Kidney capillary endothelial cell (primary cell): ENCODE results near the gene KCNK1.
"Not testable (repeated sequence)": the region's sequence is repeated elsewhere in the genome, so short reads cannot be mapped to it uniquely, and the experiment has no call there.

Experiments used
- DNase-seq: peaks from one replicate; pipeline ENCODE4 v3.0.0-alpha.2; 2018; ENCODE audit warnings: low spot score

KCNK1 gene

DNA sequence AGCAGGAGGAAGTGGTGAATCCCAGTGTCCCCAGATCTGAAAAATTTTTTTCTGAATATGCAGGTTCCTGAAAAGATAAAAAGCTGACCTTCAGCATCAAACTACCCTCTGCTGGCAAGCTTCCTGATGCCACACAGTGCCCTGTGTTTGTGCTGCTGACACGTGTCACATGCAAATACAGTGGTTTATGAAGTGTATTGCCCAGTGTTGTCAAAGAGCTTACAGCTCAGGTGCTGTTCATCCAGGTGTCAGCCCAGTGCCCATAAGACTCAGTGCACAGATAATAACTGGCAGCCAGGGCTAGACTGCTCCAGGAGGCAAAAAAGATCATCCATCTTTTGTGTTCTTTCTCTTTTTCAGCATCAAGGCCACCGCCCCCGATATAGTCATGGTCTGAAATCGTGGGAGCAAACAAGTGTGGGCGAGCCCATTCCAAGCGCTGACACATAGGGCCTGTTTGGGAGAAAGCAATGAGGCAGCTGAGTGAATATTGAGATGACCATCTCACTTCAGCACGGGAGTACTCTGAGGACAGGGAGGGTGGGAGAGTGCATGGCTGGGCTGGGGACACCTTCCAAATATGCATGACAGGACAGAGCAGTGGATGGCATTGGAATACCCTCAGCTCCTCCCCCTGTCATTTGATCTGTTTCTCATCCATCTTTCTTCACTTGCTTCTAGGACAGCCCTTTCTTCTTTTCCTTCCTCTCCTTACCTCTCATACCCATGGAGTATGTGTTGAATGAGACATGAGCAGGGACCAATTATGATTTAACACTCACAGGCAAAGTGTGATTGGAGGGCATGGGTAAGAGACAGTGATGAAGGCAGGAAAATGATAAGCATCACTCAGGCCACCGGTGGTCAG, 6.4 kb upstream of the KCNK1 start:
- no peak for DNase-seq

DNA sequence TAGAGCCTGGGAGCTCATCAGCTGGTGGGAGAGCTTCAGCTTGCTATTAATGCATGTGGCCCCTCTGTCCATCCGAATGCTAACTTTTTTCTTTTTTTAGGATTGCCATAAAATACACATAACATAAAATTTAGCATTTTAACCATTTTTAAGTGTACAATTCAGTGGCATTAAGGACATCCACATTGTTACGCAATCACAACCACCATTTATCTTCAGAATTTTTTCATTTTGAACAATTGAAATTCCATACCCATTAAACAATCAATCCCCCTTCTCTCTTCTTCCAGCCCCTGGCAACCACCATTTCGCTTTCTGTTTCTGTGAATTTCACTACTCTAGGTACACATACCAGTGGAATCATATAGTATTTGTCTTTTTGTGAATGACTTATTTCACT, 4.9 kb upstream of the KCNK1 start:
- no peak for DNase-seq

DNA sequence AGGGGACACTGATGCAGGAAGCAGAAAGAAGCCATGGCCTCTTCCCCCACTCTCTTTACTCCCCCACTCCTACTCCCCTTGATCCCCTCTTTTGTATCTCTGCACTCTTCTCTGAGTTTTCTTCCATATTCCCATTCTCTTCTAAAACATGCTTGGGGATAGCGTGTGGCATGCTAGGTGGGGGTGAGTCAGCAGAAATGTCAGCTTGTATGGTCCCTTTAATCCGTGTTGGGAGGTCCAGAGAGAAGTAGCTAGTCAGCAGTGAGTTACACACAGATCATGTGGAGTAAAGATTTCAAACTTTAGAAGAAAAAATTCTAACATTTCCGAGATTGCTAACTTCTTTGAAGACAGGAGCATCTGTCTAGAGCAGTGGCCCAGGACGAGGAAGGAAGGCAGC, 4.0 kb upstream of the KCNK1 start:
- DNase-seq, result no peak

DNA sequence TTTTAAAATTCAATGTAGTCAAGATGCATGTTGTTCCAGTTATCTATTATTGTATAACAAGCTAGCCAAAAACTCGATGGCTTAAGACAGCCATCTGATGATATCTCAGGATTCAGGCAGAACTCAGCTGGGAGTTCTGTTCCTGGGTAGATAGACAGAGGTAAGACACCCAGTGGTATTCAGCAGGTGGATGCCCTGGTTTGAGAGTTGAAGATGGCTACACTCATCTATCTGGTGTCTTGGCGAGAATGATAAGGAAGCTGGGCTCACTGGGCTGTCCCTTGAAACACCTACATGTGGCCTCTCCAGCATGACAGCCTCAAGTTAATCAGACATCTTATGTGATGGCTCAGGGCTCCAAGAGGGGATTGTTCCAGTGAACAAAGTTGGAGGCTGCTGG, 3.3 kb upstream of the KCNK1 start:
- no peak for DNase-seq

DNA sequence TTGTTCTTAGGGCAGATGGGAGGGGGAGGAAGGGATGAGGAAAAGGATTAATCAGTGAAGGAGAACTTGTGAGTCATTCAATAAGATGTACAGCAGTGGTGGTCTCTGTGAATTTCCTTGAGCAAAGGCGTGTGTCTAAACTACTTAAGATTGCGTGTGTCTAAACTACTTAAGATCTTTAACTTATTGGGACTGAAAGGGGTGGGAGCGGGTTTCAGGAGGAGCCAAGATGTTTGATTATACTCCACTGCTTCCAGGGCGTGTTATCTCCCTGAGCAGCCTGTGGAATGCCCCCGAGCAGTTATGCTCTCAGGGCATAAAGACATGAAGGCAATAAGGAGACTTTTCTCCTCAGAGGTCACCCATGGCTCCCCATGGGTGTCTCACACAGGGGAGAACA, 2.5 kb upstream of the KCNK1 start:
- DNase-seq, result not testable (repeated sequence)

DNA sequence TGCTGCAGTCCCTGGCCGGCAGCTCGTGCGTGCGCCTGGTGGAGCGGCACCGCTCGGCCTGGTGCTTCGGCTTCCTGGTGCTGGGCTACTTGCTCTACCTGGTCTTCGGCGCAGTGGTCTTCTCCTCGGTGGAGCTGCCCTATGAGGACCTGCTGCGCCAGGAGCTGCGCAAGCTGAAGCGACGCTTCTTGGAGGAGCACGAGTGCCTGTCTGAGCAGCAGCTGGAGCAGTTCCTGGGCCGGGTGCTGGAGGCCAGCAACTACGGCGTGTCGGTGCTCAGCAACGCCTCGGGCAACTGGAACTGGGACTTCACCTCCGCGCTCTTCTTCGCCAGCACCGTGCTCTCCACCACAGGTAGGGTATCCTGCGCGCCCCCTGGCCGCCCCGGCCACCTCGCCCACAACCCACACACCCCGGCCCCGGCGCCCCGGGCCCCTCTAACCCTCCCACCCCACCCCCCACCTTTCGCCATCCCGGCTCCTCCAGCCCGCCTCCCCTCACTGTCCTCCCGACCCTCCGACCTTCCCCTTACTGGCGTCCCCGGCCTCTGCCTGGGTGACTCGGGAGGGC, 352 bp downstream of the KCNK1 start:
- DNase-seq, result peak; percentile 29

DNA sequence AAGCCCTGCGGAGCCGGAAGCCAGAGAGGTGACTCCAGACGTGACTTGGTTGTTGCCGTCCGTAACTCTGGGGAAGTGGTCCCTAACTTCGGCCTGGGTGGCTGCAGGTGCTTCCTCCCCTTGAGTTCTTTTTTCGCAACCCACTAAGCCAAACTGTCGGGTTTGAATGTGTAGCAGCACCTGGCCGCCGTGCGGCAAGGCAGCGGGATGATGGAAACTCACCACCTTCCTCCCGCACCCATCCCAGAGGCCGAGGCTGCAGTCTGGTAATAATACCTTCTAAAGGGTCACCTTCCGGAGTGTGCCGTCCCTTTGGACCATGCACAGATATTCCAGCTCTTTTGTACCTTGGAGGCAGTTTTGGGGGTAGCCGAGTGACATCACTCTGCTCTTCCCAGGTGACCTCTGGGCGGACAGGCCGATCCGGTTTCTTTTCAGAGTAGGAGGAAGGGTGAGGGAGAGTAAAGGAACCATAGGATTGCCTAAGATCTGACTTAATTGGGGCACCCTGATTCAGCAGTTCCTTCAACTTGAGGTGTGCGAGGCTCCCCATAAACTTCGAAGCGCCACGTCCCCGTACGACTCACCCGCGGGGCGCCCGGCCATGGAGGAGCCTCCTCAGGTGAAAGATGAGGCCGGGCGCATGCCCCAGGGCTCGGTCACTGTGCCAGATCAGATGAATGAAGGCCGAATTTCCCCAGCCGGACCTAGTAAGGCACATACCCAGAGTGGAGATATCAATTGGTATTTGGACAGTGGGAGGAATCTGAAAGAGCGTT, 1.0 kb downstream of the KCNK1 start:
- DNase-seq, result no peak

DNA sequence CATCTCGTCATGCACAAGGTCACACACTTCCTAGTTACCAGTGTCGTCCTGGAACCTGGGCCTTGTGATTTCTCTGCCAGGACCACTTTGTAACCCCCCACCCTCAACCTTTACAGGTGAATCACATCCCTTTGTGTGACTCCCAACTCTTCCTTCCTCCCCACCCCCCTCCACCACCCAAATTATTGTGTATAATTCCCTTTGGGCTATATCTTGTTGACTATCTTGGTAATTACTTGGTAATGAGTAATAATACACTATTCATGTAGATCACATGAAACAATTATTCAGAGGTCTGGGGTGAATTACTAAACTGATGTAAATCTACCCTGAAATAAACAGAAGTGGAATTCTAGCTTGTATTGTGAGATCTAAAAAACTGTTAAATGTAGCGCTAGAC, 1.7 kb downstream of the KCNK1 start:
- no peak for DNase-seq

DNA sequence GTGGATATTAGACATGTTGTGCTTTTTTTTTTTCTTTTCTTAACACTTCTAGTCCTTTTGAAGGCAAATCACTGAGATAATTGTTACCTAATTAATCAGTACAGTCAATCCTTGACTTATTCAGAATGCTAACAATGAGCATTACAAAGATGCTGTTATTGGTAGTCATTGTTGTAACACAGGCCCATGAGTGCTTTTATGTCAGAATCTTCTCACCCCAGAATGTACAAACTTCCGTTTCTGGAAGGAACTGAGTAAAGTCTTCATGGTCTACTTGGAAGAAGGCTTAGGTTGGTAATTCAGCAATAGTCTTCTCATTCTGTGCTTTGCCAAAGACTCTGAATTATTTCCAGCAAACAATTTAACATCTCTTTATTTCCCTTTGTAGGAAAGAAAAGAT, 3.1 kb downstream of the KCNK1 start:
- DNase-seq, result no peak

DNA sequence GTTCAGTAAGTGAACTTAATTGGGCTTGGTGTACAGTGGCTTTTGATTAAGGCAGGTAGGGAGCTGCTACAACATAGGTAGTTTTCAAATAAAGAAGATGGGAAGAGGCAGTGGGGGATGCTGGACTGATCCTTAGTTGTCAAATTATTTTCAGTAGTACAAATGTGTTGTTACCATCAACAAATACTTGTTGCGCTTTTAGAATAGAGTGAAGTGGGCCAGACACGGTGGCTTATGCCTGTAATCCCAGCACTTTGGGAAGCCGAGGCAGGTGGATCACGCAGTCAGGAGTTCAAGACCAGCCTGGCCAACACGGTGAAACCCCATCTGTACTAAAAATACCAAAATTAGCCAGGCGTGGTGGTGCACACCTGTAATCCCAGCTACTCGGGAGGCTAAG, 5.5 kb downstream of the KCNK1 start:
- DNase-seq, result not testable (repeated sequence)

DNA sequence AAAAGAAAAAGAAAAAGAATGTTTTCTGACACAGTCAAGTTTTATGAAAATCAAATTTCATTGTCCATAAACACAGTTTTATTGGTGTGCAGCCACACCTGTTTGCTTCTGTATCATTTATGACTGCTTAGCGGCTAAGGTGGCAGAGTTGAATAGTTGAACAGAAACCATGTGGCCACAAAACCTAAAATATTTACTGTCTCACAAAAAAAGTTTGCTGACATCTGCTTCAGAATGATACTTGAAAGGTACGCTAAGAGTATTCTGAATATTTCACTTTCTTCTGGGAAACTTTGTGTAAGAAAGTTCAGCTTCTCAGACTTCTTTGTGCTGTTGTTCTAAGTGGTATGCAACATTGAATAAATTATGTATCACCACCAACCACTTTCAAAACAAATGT, 6.2 kb downstream of the KCNK1 start:
- DNase-seq, result no peak

DNA sequence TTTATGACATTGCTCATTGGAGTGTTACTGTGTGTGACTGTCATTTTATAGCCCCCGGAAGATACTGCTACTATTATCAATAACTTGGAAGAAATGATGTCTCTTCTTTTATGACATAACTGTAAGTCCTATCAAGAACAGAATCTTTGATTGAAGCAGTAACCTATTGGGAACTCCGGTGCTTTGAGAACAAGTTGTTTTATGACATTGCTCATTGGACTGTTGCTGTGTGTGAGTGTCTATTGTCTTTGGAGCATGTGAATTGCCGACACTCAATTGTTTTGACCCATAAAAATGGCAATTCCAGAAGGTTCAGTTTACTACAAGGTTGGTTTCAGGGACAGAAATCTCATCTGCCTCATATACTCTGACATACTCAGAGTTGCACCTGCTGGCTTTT, 8.0 kb downstream of the KCNK1 start:
- DNase-seq, result no peak

DNA sequence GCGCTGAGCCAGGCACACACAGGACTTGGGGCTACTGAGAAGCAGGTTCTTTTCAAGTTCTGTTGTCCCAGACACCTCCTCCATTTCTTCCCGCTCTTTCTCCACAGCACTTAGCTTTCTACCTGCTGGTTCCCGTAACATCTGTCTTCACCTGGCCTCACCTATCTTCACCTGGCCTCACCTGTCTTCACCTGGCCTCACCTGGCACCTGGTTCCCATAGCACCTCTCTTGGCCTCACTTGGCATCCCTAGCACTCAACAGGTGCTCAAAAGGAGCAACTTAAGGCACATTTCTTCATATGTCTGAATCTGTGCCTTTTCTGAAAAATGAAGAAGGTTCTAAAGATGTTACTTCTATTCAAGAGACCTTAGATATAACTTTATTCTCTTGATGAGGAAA, 10.4 kb downstream of the KCNK1 start:
- DNase-seq, result no peak

DNA sequence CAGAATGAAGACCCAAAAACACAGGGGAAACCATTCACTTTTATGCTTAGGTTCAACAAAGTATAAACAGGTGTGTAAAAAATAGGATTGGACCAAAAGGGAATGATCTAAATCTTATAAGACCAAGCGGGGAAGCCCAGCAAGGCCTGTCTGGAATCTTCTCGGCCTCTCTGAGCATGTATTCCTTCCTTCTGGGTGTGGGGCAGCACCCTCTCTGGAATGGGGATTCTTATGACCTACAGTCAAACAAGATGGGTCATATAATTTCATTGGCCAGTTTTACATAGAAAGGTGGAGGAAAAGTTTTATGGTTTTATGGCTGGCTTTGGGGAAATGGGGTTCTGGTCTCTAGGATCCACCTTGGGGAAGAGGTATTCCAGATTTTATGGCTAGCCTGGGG, 11.2 kb downstream of the KCNK1 start:
- DNase-seq, result no peak

DNA sequence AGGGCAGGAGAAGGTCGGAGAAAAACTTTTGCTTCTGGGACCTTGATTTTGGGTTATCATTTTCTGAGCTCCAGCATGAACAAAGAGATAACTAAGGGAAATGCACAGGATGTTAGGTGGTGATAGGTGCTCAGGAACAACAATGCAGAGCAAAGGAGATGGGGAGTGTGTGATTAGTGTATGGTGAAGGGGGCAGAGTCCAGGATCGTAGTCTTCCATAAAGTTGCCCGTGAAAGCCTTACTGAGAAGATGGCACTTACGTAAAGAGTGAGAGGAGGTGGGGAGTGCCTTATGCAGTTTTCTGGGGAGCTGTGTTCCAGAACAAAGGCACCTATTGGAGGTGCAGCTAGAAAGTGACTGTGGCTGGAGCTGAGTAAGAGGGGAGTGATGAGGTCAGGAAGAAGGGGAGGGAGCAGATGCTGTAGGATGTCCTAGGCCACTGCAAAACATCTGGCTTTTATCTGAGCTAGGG, 11.6 kb downstream of the KCNK1 start:
- DNase-seq, result no peak

DNA sequence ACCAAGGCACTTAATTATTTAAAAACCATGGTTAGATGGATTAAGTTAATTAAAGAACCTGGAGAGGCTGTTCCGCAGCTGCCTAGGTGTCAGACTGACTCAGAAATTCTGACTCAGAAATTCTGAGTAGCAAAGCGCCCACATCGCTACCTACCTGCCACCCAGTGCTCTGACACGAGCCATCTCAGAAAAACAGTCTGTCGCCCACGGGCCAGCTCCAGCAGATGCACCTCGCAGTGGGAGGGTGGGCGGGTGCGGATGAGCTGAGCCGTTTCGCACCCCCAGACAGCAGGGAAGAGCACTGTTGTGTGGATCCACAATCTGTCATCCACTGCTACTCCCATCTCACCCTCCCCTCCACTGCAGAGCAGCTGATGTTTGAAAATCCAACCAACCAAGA, 13.5 kb downstream of the KCNK1 start:
- no peak for DNase-seq

DNA sequence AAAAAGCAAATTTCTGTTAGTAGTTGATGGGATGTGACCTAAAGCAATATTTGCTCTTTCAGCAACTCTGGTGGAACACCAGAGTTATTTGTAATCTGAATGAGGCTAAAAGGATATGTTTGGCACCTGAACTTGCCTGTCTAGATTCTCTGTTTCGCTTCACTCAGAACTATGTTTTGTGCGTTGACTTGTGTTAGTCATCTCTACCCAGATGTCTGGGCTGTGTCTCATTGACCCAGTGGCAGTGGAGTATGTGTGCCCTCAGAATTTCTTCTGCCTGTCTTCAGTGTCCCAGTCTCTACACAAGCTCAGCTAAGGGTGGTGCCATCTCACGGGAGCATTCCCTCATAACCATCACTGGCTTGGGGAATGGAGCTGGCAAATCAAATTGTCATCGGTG, 13.9 kb downstream of the KCNK1 start:
- no peak for DNase-seq

DNA sequence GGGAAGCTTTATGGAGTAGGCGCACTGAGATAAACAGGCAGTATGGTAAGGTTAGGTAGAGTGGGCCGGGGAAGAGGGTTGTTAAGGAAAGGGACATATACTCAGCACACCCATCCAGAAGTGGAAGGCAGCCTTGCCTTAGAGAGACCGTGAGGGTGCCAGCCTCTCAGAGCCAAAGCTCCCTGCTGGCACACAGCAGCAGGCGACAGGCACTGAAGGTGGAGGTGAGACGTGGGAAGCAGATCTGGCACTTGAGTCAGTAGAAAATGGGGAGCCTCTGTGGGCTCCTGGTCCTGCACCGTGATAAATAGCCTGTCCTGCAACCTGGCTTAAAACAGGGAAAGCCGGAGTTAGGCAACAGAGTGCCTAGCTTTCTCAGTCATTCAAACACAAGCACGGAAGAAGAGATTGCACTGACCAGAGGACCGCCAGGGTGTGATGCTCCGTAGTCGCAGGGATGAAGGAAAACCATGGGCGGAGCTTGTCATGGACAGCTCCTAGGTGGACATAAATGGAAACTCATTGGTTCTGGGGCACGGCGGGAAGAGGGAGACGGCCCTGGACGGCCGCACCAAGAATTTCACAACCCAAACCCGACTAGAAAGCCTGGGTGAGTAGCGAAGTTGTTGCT, 15.5 kb downstream of the KCNK1 start:
- DNase-seq, result no peak

DNA sequence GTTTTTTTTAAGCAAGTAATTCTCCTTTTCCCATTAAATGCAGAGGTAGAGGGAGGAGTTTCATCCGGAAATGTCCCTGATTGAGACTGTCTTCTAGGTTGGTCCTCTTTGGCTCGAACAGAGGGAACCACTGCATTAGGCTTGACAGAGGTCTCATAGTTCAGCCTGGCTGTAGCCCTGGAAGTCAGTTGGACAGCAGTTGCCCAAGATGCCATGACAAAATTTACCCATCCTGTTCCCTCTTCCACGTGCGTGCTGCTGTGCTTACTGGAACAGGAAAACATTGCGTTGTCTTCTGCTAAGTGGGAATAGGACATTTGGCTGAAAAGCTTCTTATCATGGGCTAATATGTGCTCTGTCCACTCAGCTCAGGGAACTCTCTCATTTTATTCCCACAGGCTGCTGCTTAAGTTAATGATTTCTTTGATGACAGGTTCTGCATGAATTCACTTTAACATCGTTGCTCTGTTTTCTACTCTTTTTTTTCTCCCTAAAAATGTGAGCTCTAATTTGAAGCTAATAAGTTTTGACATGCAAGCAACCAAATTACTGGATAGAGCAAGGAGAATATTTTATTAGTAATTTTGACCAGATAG, 18.0 kb downstream of the KCNK1 start:
- DNase-seq, result no peak

DNA sequence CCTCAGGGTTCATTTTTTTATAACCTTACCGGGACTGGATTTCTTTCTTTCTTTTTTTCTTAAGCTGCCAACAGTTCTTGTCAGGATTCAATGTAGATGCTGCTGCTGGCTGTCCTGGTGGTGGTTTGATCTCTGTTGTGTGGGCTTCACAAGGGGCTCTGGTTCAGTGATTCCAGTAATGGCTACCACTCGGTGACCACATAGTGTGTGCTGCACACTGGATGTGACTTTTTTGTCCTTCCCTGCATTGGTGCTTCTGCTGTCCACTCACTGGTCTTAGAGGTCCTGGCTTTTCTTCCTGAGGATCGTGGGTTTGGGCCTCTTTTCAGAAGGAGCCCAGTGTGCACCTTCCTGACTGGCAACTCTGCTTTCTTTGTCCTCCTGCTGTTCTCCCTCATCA, 18.5 kb downstream of the KCNK1 start:
- no peak for DNase-seq

DNA sequence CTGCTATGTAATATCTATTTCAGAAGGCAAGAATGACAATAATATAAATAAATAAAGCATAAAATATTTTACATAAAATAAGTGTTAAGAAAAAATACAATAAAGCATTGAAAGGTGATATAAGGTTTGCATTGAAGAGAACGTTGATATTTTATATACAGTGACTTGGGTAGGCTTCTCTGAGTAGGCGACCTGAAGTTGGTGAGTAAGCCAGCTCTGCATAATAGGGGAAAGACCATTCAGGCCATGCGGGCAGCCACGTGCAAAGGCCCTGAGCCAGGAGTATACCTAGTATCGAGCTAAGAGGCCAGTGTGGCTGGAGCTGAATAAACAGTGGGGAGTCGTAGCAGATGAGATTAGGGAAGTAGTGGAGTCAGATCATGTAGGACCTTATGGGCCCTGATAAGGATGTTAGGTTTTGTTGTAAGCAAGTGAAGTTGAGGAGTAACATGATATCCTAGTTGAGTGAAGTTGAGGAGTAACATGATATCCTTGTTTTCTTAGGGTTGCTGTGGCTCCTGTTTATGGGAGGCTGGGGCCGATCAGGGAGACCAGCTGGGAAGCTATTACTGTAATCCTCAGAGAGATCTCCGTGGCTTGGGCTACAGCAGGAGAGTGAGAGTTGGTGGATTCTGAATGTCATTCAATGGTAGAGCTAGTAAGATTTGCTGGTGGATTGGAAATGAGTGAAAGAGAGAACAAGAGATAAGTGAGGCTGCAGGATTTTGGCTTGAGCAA, 22.0 kb downstream of the KCNK1 start:
- DNase-seq, result no peak

DNA sequence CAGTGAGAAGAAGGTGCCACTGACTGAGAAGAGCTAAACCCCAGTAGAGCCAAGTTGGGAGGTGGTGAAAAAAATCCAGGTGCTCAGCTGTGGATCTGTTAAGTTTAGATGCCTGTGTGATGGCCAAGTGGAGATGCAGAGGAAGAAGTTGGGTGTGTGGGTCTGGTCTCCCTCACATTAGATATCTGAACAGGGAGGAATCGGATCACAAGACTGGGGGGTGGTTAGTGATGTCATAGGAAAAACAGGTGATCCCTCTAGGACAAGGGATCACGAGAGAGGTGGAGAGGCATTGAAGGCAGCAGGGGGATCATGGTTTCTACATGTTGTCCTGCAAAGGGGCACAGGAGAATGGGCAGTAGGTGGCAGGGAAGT, 22.6 kb downstream of the KCNK1 start:
- DNase-seq, result no peak
